HUES48 (cell line): ENCODE data around the gene LRRC46.

Experiments used
- H3K27ac ChIP-seq: one replicate; pipeline ENCODE4 v1.7.0; 2013; ENCODE audit warnings: low read depth, low read length, inconsistent platforms
- H3K27me3 ChIP-seq: 2 replicates; pipeline ENCODE4 v1.6.1; 2013; ENCODE audit warnings: mild to moderate bottlenecking, low read length; ENCODE audit not compliant: control insufficient read depth, insufficient read depth
- H3K36me3 ChIP-seq: 2 replicates; pipeline ENCODE4 v1.6.1; 2013; ENCODE audit warnings: low read length; ENCODE audit not compliant: control insufficient read depth, insufficient read depth
- H3K4me1 ChIP-seq: 2 replicates; pipeline ENCODE4 v1.6.1; 2013; ENCODE audit warnings: mild to moderate bottlenecking, low read length; ENCODE audit not compliant: control insufficient read depth, insufficient read depth
- H3K4me3 ChIP-seq: 2 replicates; pipeline ENCODE4 v1.5.1; 2013; ENCODE audit warnings: mild to moderate bottlenecking, low read depth, low read length
- H3K9ac ChIP-seq: 2 replicates; pipeline ENCODE4 v1.6.1; 2013; ENCODE audit warnings: mild to moderate bottlenecking, low read depth, low read length, moderate library complexity
- H3K9me3 ChIP-seq: 2 replicates; pipeline ENCODE4 v1.6.1; 2013; ENCODE audit warnings: low read length; ENCODE audit not compliant: control insufficient read depth, insufficient read depth

The LRRC46 gene

GRCh38 chr17:47810901-47811635, 20.4 kb upstream of the LRRC46 start:
- H3K27me3 ChIP-seq: no peaks in the 10 kb centered on the region
- 0 out of 2 replicates have a peak, but pooled peaks cover 3% of the 10 kb centered on the region for H3K36me3 ChIP-seq
- no peak overlapping the region for H3K4me3 ChIP-seq
- H3K9ac ChIP-seq: no peak overlapping the region
- no peaks in the 10 kb centered on the region for H3K9me3 ChIP-seq
- peak overlapping the region; percentile 21 for H3K27ac ChIP-seq
- no peaks in the 10 kb centered on the region for H3K4me1 ChIP-seq

GRCh38 chr17:47811709-47812108, 19.8 kb upstream of the LRRC46 start:
- H3K27me3 ChIP-seq: no peaks in the 10 kb centered on the region
- H3K4me1 ChIP-seq: no peaks in the 10 kb centered on the region
- no peak overlapping the region for H3K9ac ChIP-seq
- no peak overlapping the region for H3K27ac ChIP-seq
- no peak overlapping the region for H3K4me3 ChIP-seq
- H3K36me3 ChIP-seq: peaks cover 7% of the 10 kb centered on the region; the same call in 1 of the 2 replicates
- no peaks in the 10 kb centered on the region for H3K9me3 ChIP-seq

- no peak overlapping the region for H3K4me3 ChIP-seq
- H3K27ac ChIP-seq: no peak overlapping the region
- no peaks in the 10 kb centered on the region for H3K9me3 ChIP-seq
- H3K27me3 ChIP-seq: no peaks in the 10 kb centered on the region
- H3K4me1 ChIP-seq: no peaks in the 10 kb centered on the region
- H3K9ac ChIP-seq: no peak overlapping the region
- peaks cover 8% of the 10 kb centered on the region; the same call in 1 of the 2 replicates for H3K36me3 ChIP-seq
Measured at GRCh38 chr17:47812146-47812920, 19.1 kb upstream of the LRRC46 start.

- H3K4me3 ChIP-seq: no peak overlapping the region
- H3K27ac ChIP-seq: no peak overlapping the region
- H3K36me3 ChIP-seq: peaks cover 8% of the 10 kb centered on the region; the same call in 1 of the 2 replicates
- no peak overlapping the region for H3K9ac ChIP-seq
- H3K9me3 ChIP-seq: no peaks in the 10 kb centered on the region
- H3K4me1 ChIP-seq: no peaks in the 10 kb centered on the region
- no peaks in the 10 kb centered on the region for H3K27me3 ChIP-seq
Measured at GRCh38 chr17:47813077-47813476, 18.4 kb upstream of the LRRC46 start.

- H3K9ac ChIP-seq: no peak overlapping the region
- no peaks in the 10 kb centered on the region for H3K4me1 ChIP-seq
- no peak overlapping the region for H3K27ac ChIP-seq
- no peaks in the 10 kb centered on the region for H3K9me3 ChIP-seq
- peaks cover 8% of the 10 kb centered on the region; the same call in 1 of the 2 replicates for H3K36me3 ChIP-seq
- H3K4me3 ChIP-seq: no peak overlapping the region
- H3K27me3 ChIP-seq: no peaks in the 10 kb centered on the region
Measured at GRCh38 chr17:47813512-47814031, 17.9 kb upstream of the LRRC46 start.

- peaks cover 5% of the 10 kb centered on the region; the same call in 1 of the 2 replicates for H3K36me3 ChIP-seq
- no peaks in the 10 kb centered on the region for H3K4me1 ChIP-seq
- H3K9me3 ChIP-seq: no peaks in the 10 kb centered on the region
- H3K4me3 ChIP-seq: no peak overlapping the region
- no peaks in the 10 kb centered on the region for H3K27me3 ChIP-seq
- H3K9ac ChIP-seq: no peak overlapping the region
- H3K27ac ChIP-seq: no peak overlapping the region
Measured at GRCh38 chr17:47815106-47815918, 16.2 kb upstream of the LRRC46 start.

GRCh38 chr17:47816111-47816735, 15.2 kb upstream of the LRRC46 start:
- no peak overlapping the region for H3K27ac ChIP-seq
- peaks cover 5% of the 10 kb centered on the region; the same call in 1 of the 2 replicates for H3K36me3 ChIP-seq
- no peaks in the 10 kb centered on the region for H3K9me3 ChIP-seq
- H3K4me1 ChIP-seq: no peaks in the 10 kb centered on the region
- no peak overlapping the region for H3K9ac ChIP-seq
- no peaks in the 10 kb centered on the region for H3K27me3 ChIP-seq
- H3K4me3 ChIP-seq: no peak overlapping the region

- Histone ChIP-seq H3K4me1 (peaks cover 2% of the 10 kb centered on the region), H3K36me3 (peaks cover 5% of the 10 kb centered on the region; the same call in 1 of the 2 replicates), H3K4me3 (no peak overlapping the region), H3K9me3 (no peaks in the 10 kb centered on the region), H3K27ac (no peak overlapping the region), H3K27me3 (no peaks in the 10 kb centered on the region), H3K9ac (no peak overlapping the region)
Measured at GRCh38 chr17:47816947-47817346, 14.5 kb upstream of the LRRC46 start.

GRCh38 chr17:47818002-47818695, 13.3 kb upstream of the LRRC46 start:
- Histone ChIP-seq H3K36me3 (peaks cover 5% of the 10 kb centered on the region; the same call in 1 of the 2 replicates), H3K27ac (no peak overlapping the region), H3K27me3 (no peaks in the 10 kb centered on the region), H3K9ac (no peak overlapping the region), H3K9me3 (no peaks in the 10 kb centered on the region), H3K4me3 (no peak overlapping the region), H3K4me1 (peaks cover 7% of the 10 kb centered on the region)

GRCh38 chr17:47819475-47819874, 12.0 kb upstream of the LRRC46 start:
- Histone ChIP-seq H3K4me3 (no peak overlapping the region), H3K9me3 (no peaks in the 10 kb centered on the region), H3K9ac (no peak overlapping the region), H3K27ac (no peak overlapping the region), H3K27me3 (no peaks in the 10 kb centered on the region), H3K4me1 (peaks cover 7% of the 10 kb centered on the region), H3K36me3 (peaks cover 15% of the 10 kb centered on the region)
